Fibroblast of lung (primary cell): ENCODE results near the gene SYT9.

ENCODE experiments used
- CTCF ChIP-seq, 2 donors: IDR thresholded peaks in 1 of 2; conservative IDR thresholded peaks in 1 of 2; 1 replicate in 1 of 2; 2 replicates in 1 of 2; pipeline ENCODE4 v1.5.1; 2011 to 2012; ENCODE audit warnings: low read length in 2 of 2, control low read depth in 1 of 2, inconsistent platforms in 1 of 2, low read depth in 1 of 2, mild to moderate bottlenecking in 1 of 2
- EZH2 ChIP-seq: IDR thresholded peaks from 2 replicates; pipeline ENCODE4 v1.5.1; 2012; ENCODE audit warnings: low read length, control low read depth, mild to moderate bottlenecking; ENCODE audit errors: missing control alignments

GRCh38 chr11:7516475-7516874 lies 264.8 kb downstream of the SYT9 start:
- TF ChIP-seq CTCF (conservative IDR thresholded peaks at IDR 0.05 in 1 of 2, IDR thresholded peaks at IDR 0.05 in 1 of 2; ENCODE audit: low read depth in 1 of 2, low read length in 2 of 2) (no peak), EZH2 (no peak)
